GM23338 (cell line): ENCODE results near the gene HPS6. TPM values are rescaled to one million over a fixed set of nuclear protein-coding genes. Genes with fewer than 3 reads are reported as not detected.

Experiments
- ATAC-seq: fragments of 200-7000 bp; cut with Tn5 transposase; 3 replicates; pipeline ENCODE4 v1.9.1; 2020
- DNase-seq: peaks from one replicate; pipeline ENCODE4 v3.0.0-alpha.2; 2015; ENCODE audit warnings: low spot score
- H2AFZ ChIP-seq: fragments of 200-600 bp; sonication (generic); 2 replicates; pipeline ENCODE4 v1.8.0; 2016; ENCODE audit warnings: antibody characterized with exemption, mild to moderate bottlenecking, moderate library complexity
- H3F3A ChIP-seq: fragments of 200-600 bp; sonication (generic); replicated peaks from 2 replicates; pipeline ENCODE4 v1.8.0; 2017; ENCODE audit warnings: antibody characterized with exemption, mixed run types, low read depth
- H3K27ac ChIP-seq: fragments of 200-600 bp; sonication (generic); 2 replicates; pipeline ENCODE4 v1.6.1; 2016; ENCODE audit warnings: low read depth
- H3K27me3 ChIP-seq: fragments of 200-600 bp; sonication (generic); 2 replicates; pipeline ENCODE4 v1.8.0; 2016; ENCODE audit warnings: mild to moderate bottlenecking, mixed run types, moderate library complexity; ENCODE audit not compliant: insufficient read depth
- H3K36me3 ChIP-seq: fragments of 200-600 bp; sonication (generic); 2 replicates; pipeline ENCODE4 v1.8.0; 2016; ENCODE audit warnings: mild to moderate bottlenecking; ENCODE audit not compliant: insufficient read depth
- H3K4me1 ChIP-seq: fragments of 200-600 bp; sonication (generic); 2 replicates; pipeline ENCODE4 v1.8.0; 2016; ENCODE audit warnings: mild to moderate bottlenecking, moderate library complexity; ENCODE audit not compliant: insufficient read depth
- H3K4me2 ChIP-seq: fragments of 200-600 bp; sonication (generic); 2 replicates; pipeline ENCODE4 v1.7.1; 2017; ENCODE audit warnings: mixed run types
- H3K4me3 ChIP-seq: fragments of 200-600 bp; sonication (generic); 2 replicates; pipeline ENCODE4 v1.6.1; 2016; ENCODE audit warnings: mixed run types
- H3K79me2 ChIP-seq: fragments of 200-600 bp; sonication (generic); replicated peaks from 2 replicates; pipeline ENCODE4 v1.8.0; 2017; ENCODE audit warnings: mild to moderate bottlenecking; ENCODE audit not compliant: insufficient read depth
- H3K9me2 ChIP-seq: fragments of 200-600 bp; sonication (generic); 2 replicates; pipeline ENCODE4 v1.8.0; 2017; ENCODE audit not compliant: insufficient read depth
- H4K20me1 ChIP-seq: fragments of 200-600 bp; sonication (generic); replicated peaks from 2 replicates; pipeline ENCODE4 v1.8.0; 2017; ENCODE audit warnings: mild to moderate bottlenecking; ENCODE audit not compliant: insufficient read depth
- H3K27ac Mint-ChIP-seq: 2 replicates; pipeline ENCODE4 v1.8.0; 2020; ENCODE audit warnings: inconsistent platforms, mild to moderate bottlenecking, moderate library complexity, mixed read lengths
- H3K27me3 Mint-ChIP-seq: 3 replicates; pipeline ENCODE4 v1.8.0; 2022; ENCODE audit warnings: low read depth, mild to moderate bottlenecking, moderate library complexity, mixed read lengths, inconsistent platforms; ENCODE audit not compliant: insufficient read depth, poor library complexity
- H3K36me3 Mint-ChIP-seq: 3 replicates; pipeline ENCODE4 v1.8.0; 2021; ENCODE audit warnings: low read depth, mild to moderate bottlenecking, inconsistent platforms, moderate library complexity, mixed read lengths
- H3K4me1 Mint-ChIP-seq: 3 replicates; pipeline ENCODE4 v1.8.0; 2020; ENCODE audit warnings: mild to moderate bottlenecking, inconsistent platforms, mixed read lengths
- H3K4me3 Mint-ChIP-seq: 3 replicates; pipeline ENCODE4 v1.8.0; 2021; ENCODE audit warnings: moderate library complexity, mild to moderate bottlenecking, inconsistent platforms, mixed read lengths
- H3K9me3 Mint-ChIP-seq: 3 replicates; pipeline ENCODE4 v1.8.0; 2020; ENCODE audit warnings: moderate library complexity, mild to moderate bottlenecking, inconsistent platforms, mixed read lengths
- CREB1 ChIP-seq: fragments of 250-450 bp; sonication (Bioruptor Pico); IDR thresholded peaks from 2 replicates; pipeline ENCODE4 v1.5.0; 2020; ENCODE audit warnings: low read depth, mild to moderate bottlenecking, moderate library complexity
- CTCF ChIP-seq, 2 experiments: fragments of 200-600 bp in 1 of 2; sonication (generic) in 1 of 2; conservative IDR thresholded peaks; 2 replicates each; pipeline versions ENCODE4 v1.5.1 to v1.6.1; 2016 to 2017; ENCODE audit warnings: antibody characterized with exemption in 2 of 2, low read depth in 2 of 2, mild to moderate bottlenecking in 2 of 2, moderate library complexity in 1 of 2
- ETS1 ChIP-seq: IDR thresholded peaks from 2 replicates; pipeline ENCODE4 v1.6.1; 2016; ENCODE audit warnings: antibody characterized with exemption
- EZH2 ChIP-seq: fragments of 200-600 bp; sonication (generic); IDR thresholded peaks from one replicate; pipeline ENCODE4 v1.8.0; 2017; ENCODE audit warnings: antibody characterized with exemption, mild to moderate bottlenecking, low read depth; ENCODE audit not compliant: unreplicated experiment
- JUNB ChIP-seq: IDR thresholded peaks from one replicate; pipeline ENCODE4 v1.6.1; 2016; ENCODE audit warnings: antibody characterized with exemption; ENCODE audit not compliant: unreplicated experiment
- NANOG ChIP-seq: IDR thresholded peaks from 2 replicates; pipeline ENCODE4 v1.6.1; 2016; ENCODE audit warnings: antibody characterized with exemption, borderline replicate concordance
- POLR2AphosphoS5 ChIP-seq: IDR thresholded peaks from 2 replicates; pipeline ENCODE4 v1.6.1; 2016; ENCODE audit warnings: antibody characterized with exemption, low read depth
- ZNF114 ChIP-seq: fragments of 250-450 bp; sonication (Bioruptor Pico); IDR thresholded peaks from 2 replicates; pipeline ENCODE4 v1.5.0; 2020; ENCODE audit warnings: mild to moderate bottlenecking, moderate library complexity
- ZNF462 ChIP-seq: fragments of 250-450 bp; sonication (Bioruptor Pico); IDR thresholded peaks from 2 replicates; pipeline ENCODE4 v1.5.0; 2020; ENCODE audit warnings: mild to moderate bottlenecking, moderate library complexity
- polyA plus RNA-seq: library from polyadenylated mRNA; unstranded; fragments of >200 nt; fragmentation: Nextera tagmentation; extraction: Ambion mirVana; gene quantifications from 2 replicates; pipeline ENCODE4 v1.2.1, GENCODE V29; 2016
- total RNA-seq: library from RNA; depleted of rRNA; stranded (reverse); fragments of >200 nt; shearing (Covaris generic); gene quantifications from 2 replicates; pipeline ENCODE4 v1.2.3, GENCODE V29; 2014

Gene HPS6
- total and polyA plus RNA-seq, 2 experiments from 2014 or later, result 4.2 to 28.7 TPM

- TF ChIP-seq EZH2 (no peak), ETS1 (no peak), NANOG (no peak), POLR2AphosphoS5 (no peak), ZNF114 (CRISPR knock-in tag) (no peak), CREB1 (no peak), CTCF (conservative IDR thresholded peaks at IDR 0.05; ENCODE audit: low read depth in 2 of 2) (no peak)
Measured at GRCh38 chr10:102106998-102107397, 41.8 kb downstream of the HPS6 start (continued).

GRCh38 chr10:102109166-102110116 lies 44.3 kb downstream of the HPS6 start:
- peaks cover 30% of the 10 kb centered on the region for H3K36me3 ChIP-seq
- H3K27me3 ChIP-seq, result no peaks in the 10 kb centered on the region
- Mint-ChIP-seq H3K4me1 (peaks cover 26% of the 10 kb centered on the region), H3K27me3 (peaks cover 9% of the 10 kb centered on the region), H3K36me3 (peaks cover 56% of the 10 kb centered on the region), H3K9me3 (no peaks in the 10 kb centered on the region; the same call in 2 of the 3 replicates), H3K4me3 (no peak overlapping the region), H3K27ac (no peak overlapping the region)
- no peak overlapping the region for H2AFZ ChIP-seq
- H3K79me2 ChIP-seq, result peaks cover 37% of the 10 kb centered on the region
- peaks cover 15% of the 10 kb centered on the region for H3K4me1 ChIP-seq
- H3K9me2 ChIP-seq, result no peaks in the 10 kb centered on the region
- H3K4me3 ChIP-seq, result no peak overlapping the region
- 0 out of 2 replicates have a peak, but pooled peaks cover 13% of the 10 kb centered on the region for H3F3A ChIP-seq
- DNase-seq, result no peak
- no peak overlapping the region for H3K4me2 ChIP-seq
- TF ChIP-seq CREB1 (no peak), ZNF462 (no peak), EZH2 (no peak), NANOG (no peak), POLR2AphosphoS5 (no peak), JUNB (no peak), ETS1 (no peak)
- no peak for ATAC-seq
- no peak overlapping the region for H3K27ac ChIP-seq
- peaks cover 39% of the 10 kb centered on the region for H4K20me1 ChIP-seq
